Kidney tubule cell (primary cell): ENCODE results near the gene ZNF536.
"Not testable (repeated sequence)": the region's sequence is repeated elsewhere in the genome, so short reads cannot be mapped to it uniquely, and the experiment has no call there.

Experiments used
- DNase-seq: peaks from one replicate; pipeline ENCODE4 v3.0.0-alpha.2; 2018; ENCODE audit warnings: low spot score

Gene ZNF536

GRCh38 chr19:30341611-30342201 lies 30.5 kb upstream of the ZNF536 start:
- DNase-seq = no peak

- DNase-seq = no peak
Observed at GRCh38 chr19:30342901-30343300, 29.3 kb upstream of the ZNF536 start.

- no peak for DNase-seq
Observed at GRCh38 chr19:30344446-30345425, 27.4 kb upstream of the ZNF536 start.

- DNase-seq = no peak
Observed at GRCh38 chr19:30345686-30346085, 26.5 kb upstream of the ZNF536 start.

GRCh38 chr19:30346468-30346867 lies 25.7 kb upstream of the ZNF536 start:
- DNase-seq = not testable (repeated sequence)

- no peak for DNase-seq
Observed at GRCh38 chr19:30349131-30349730, 23.0 kb upstream of the ZNF536 start.

- DNase-seq = no peak
Observed at GRCh38 chr19:30350692-30351663, 21.2 kb upstream of the ZNF536 start.

GRCh38 chr19:30351774-30352173 lies 20.4 kb upstream of the ZNF536 start:
- no peak for DNase-seq

- no peak for DNase-seq
Observed at GRCh38 chr19:30353394-30353945, 18.7 kb upstream of the ZNF536 start.

GRCh38 chr19:30355586-30355985 lies 16.6 kb upstream of the ZNF536 start:
- no peak for DNase-seq

- no peak for DNase-seq
Observed at GRCh38 chr19:30356951-30357579, 15.1 kb upstream of the ZNF536 start.

- no peak for DNase-seq
Observed at GRCh38 chr19:30357580-30357954, 14.6 kb upstream of the ZNF536 start.

- DNase-seq = no peak
Observed at GRCh38 chr19:30358319-30358718, 13.9 kb upstream of the ZNF536 start.

- DNase-seq = no peak
Observed at GRCh38 chr19:30358821-30359580, 13.2 kb upstream of the ZNF536 start.

GRCh38 chr19:30359936-30360335 lies 12.2 kb upstream of the ZNF536 start:
- no peak for DNase-seq

- no peak for DNase-seq
Observed at GRCh38 chr19:30360376-30361106, 11.6 kb upstream of the ZNF536 start.

- no peak for DNase-seq
Observed at GRCh38 chr19:30361107-30361447, 11.1 kb upstream of the ZNF536 start.

GRCh38 chr19:30361721-30362120 lies 10.5 kb upstream of the ZNF536 start:
- no peak for DNase-seq

GRCh38 chr19:30362156-30362754 lies 9.9 kb upstream of the ZNF536 start:
- DNase-seq = no peak
